Measurements from ENCODE around the gene CAMK2D. TPM values are rescaled to one million over a fixed set of nuclear protein-coding genes. Genes with fewer than 3 reads are reported as not detected.

Gene CAMK2D
- total and polyA plus RNA-seq, 2 donors (not counting 1 experiment from before 2014, with no cell fraction given): 120 to 262 TPM

- Histone ChIP-seq H4K20me1 (ENCODE audit: control insufficient read depth, extremely low read depth, insufficient read depth, low read length) (no peaks in the 10 kb centered on the region), H3K36me3 (ENCODE audit: control insufficient read depth, insufficient read depth, low read length) (peaks cover 1% of the 10 kb centered on the region), H3K4me2 (ENCODE audit: extremely low read depth, insufficient read depth, low read length) (no peak overlapping the region), H3K4me1 (ENCODE audit: control insufficient read depth, extremely low read depth, insufficient read depth, low read length) (no peaks in the 10 kb centered on the region), H3K9ac (ENCODE audit: insufficient read depth, low read length) (no peak overlapping the region), H2AFZ (ENCODE audit: low read length) (no peak overlapping the region), H3K79me2 (ENCODE audit: control insufficient read depth, insufficient read depth, low read length) (no peaks in the 10 kb centered on the region), H3K4me3 (replicated peaks in 1 of 4; ENCODE audit: control extremely low read depth in 1 of 4, insufficient read depth in 1 of 4, low read depth in 3 of 4, low read length in 4 of 4) (no peak overlapping the region), H3K27me3 (ENCODE audit: control insufficient read depth, insufficient read depth, low read length) (no peaks in the 10 kb centered on the region), H3K27ac (ENCODE audit: insufficient read depth, low read length) (peak overlapping the region; percentile 19), H3K9me3 (ENCODE audit: control insufficient read depth, insufficient read depth, low read depth, low read length) (no peaks in the 10 kb centered on the region)
- TF ChIP-seq EZH2 (IDR thresholded peaks at IDR 0.05; ENCODE audit: low read length, missing control alignments) (no peak), CTCF (conservative IDR thresholded peaks at IDR 0.05 in 1 of 2, IDR thresholded peaks at IDR 0.05 in 1 of 2; ENCODE audit: low read depth in 1 of 2, low read length in 2 of 2) (peak; percentile 98 to 99)
- DNase-seq (ENCODE audit: low read depth in 2 of 2): peak; percentile 94 to 97
Measured at GRCh38 chr4:113547487-113548042, 214.0 kb downstream of the CAMK2D start.

GRCh38 chr4:113541933-113542332, 219.6 kb downstream of the CAMK2D start:
- H3K27ac ChIP-seq (ENCODE audit: insufficient read depth, low read length): no peak overlapping the region
- no peak overlapping the region for H3K4me2 ChIP-seq (ENCODE audit: extremely low read depth, insufficient read depth, low read length)
- no peaks in the 10 kb centered on the region for H3K79me2 ChIP-seq (ENCODE audit: control insufficient read depth, insufficient read depth, low read length)
- H2AFZ ChIP-seq (ENCODE audit: low read length): no peak overlapping the region
- no peak overlapping the region for H3K4me3 ChIP-seq (replicated peaks in 1 of 4; ENCODE audit: control extremely low read depth in 1 of 4, insufficient read depth in 1 of 4, low read depth in 3 of 4, low read length in 4 of 4)
- TF ChIP-seq CTCF (conservative IDR thresholded peaks at IDR 0.05 in 1 of 2, IDR thresholded peaks at IDR 0.05 in 1 of 2; ENCODE audit: low read depth in 1 of 2, low read length in 2 of 2) (no peak), EZH2 (IDR thresholded peaks at IDR 0.05; ENCODE audit: low read length, missing control alignments) (no peak)
- H3K27me3 ChIP-seq (ENCODE audit: control insufficient read depth, insufficient read depth, low read length): no peaks in the 10 kb centered on the region
- peaks cover 7% of the 10 kb centered on the region for H3K4me1 ChIP-seq (ENCODE audit: control insufficient read depth, extremely low read depth, insufficient read depth, low read length)
- H3K36me3 ChIP-seq (ENCODE audit: control insufficient read depth, insufficient read depth, low read length): peaks cover 1% of the 10 kb centered on the region
- no peak overlapping the region for H3K9ac ChIP-seq (ENCODE audit: insufficient read depth, low read length)
- H4K20me1 ChIP-seq (ENCODE audit: control insufficient read depth, extremely low read depth, insufficient read depth, low read length): no peaks in the 10 kb centered on the region
- no peaks in the 10 kb centered on the region for H3K9me3 ChIP-seq (ENCODE audit: control insufficient read depth, insufficient read depth, low read depth, low read length)
- DNase-seq (ENCODE audit: low read depth in 2 of 2): peak in 1 of 2 donors; percentile 16

GRCh38 chr4:113540859-113541258, 220.7 kb downstream of the CAMK2D start:
- Histone ChIP-seq H3K27me3 (ENCODE audit: control insufficient read depth, insufficient read depth, low read length) (no peaks in the 10 kb centered on the region), H3K9ac (ENCODE audit: insufficient read depth, low read length) (no peak overlapping the region), H4K20me1 (ENCODE audit: control insufficient read depth, extremely low read depth, insufficient read depth, low read length) (no peaks in the 10 kb centered on the region), H3K4me3 (replicated peaks in 1 of 4; ENCODE audit: control extremely low read depth in 1 of 4, insufficient read depth in 1 of 4, low read depth in 3 of 4, low read length in 4 of 4) (no peak overlapping the region), H3K4me2 (ENCODE audit: extremely low read depth, insufficient read depth, low read length) (no peak overlapping the region), H2AFZ (ENCODE audit: low read length) (no peak overlapping the region), H3K36me3 (ENCODE audit: control insufficient read depth, insufficient read depth, low read length) (peaks cover 1% of the 10 kb centered on the region), H3K4me1 (ENCODE audit: control insufficient read depth, extremely low read depth, insufficient read depth, low read length) (peaks cover 7% of the 10 kb centered on the region), H3K79me2 (ENCODE audit: control insufficient read depth, insufficient read depth, low read length) (no peaks in the 10 kb centered on the region), H3K27ac (ENCODE audit: insufficient read depth, low read length) (no peak overlapping the region), H3K9me3 (ENCODE audit: control insufficient read depth, insufficient read depth, low read depth, low read length) (no peaks in the 10 kb centered on the region)
- no peak for TF ChIP-seq CTCF (conservative IDR thresholded peaks at IDR 0.05 in 1 of 2, IDR thresholded peaks at IDR 0.05 in 1 of 2; ENCODE audit: low read depth in 1 of 2, low read length in 2 of 2)
- DNase-seq (ENCODE audit: low read depth in 2 of 2): peak; percentile 40 to 46

All from fibroblast of lung (primary cell).